Coronary artery (tissue), 2 donors: ENCODE data around the gene AURKB.
"Not testable (repeated sequence)": the region's sequence is repeated elsewhere in the genome, so short reads cannot be mapped to it uniquely, and the experiment has no call there.

Experiments
- DNase-seq: peaks from one replicate; pipeline ENCODE4 v3.0.0-alpha.2; 2017; ENCODE audit warnings: low spot score
- H3K27ac ChIP-seq, 2 donors: fragments of 200-600 bp; sonication (generic); one replicate each; pipeline ENCODE4 v1.5.1; 2016 to 2019
- H3K4me3 ChIP-seq: fragments of 200-600 bp; sonication (generic); 2 replicates; pipeline ENCODE4 v1.5.1; 2016; ENCODE audit warnings: mild to moderate bottlenecking, moderate library complexity
- TF ChIP-seq, protein P1 (sequence below): fragments of 200-600 bp; sonication (generic); IDR thresholded peaks from one replicate; pipeline ENCODE4 v1.5.1; 2019; ENCODE audit warnings: antibody characterized with exemption

AURKB gene

GRCh38 chr17:8224891-8225812 lies 14.8 kb upstream of the AURKB start:
- H3K27ac ChIP-seq: no peak overlapping the region
- no peak overlapping the region for H3K4me3 ChIP-seq
- TF ChIP-seq, protein P1, sequence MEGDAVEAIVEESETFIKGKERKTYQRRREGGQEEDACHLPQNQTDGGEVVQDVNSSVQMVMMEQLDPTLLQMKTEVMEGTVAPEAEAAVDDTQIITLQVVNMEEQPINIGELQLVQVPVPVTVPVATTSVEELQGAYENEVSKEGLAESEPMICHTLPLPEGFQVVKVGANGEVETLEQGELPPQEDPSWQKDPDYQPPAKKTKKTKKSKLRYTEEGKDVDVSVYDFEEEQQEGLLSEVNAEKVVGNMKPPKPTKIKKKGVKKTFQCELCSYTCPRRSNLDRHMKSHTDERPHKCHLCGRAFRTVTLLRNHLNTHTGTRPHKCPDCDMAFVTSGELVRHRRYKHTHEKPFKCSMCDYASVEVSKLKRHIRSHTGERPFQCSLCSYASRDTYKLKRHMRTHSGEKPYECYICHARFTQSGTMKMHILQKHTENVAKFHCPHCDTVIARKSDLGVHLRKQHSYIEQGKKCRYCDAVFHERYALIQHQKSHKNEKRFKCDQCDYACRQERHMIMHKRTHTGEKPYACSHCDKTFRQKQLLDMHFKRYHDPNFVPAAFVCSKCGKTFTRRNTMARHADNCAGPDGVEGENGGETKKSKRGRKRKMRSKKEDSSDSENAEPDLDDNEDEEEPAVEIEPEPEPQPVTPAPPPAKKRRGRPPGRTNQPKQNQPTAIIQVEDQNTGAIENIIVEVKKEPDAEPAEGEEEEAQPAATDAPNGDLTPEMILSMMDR: no peak
- DNase-seq: no peak

DNA sequence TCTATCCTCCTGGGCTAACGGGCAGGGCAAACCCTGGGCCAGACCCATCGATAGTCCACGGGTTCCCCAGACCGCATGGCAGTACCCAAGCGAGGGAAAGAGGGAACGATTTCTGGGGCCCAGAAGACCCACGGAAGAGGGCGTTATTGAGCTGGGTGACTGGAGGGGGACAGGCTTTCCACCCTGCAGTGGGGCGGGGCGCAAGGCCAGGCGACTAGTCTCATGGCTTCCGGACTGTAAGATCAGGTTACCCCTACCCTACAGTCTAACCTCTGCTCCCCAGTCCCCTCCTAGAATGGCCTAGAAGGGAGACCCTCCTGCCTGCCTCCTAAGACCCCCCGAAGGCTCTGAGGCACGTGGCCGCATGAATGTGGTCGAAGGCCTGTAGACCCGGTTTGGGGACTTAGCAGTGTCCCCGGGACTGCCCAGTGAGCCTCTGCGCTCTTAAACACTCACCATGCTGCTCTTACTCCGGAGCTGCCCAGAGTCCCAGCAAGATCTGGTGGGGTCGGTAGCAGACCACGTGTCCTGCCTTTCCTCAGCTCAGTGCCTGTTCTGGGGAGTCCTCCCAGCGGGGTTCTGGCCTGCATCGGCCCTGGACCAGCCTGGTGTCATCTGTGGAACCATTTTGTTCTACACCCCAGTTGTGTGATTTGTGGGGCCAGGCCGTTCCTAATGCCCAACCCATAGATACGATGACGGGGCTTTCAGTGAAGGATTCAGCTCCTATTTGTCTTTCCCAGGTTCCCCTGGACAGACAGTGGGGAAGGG lies 13.2 kb upstream of the AURKB start:
- no peak for DNase-seq
- H3K4me3 ChIP-seq: peak overlapping the region; percentile 76
- peak overlapping the region; percentile 86 to 94 for H3K27ac ChIP-seq
- TF ChIP-seq, protein P1: no peak

GRCh38 chr17:8222630-8223355 lies 12.4 kb upstream of the AURKB start:
- DNase-seq: peak; percentile 98
- H3K27ac ChIP-seq: peak overlapping the region; percentile 86 to 94
- TF ChIP-seq, protein P1: no peak
- H3K4me3 ChIP-seq: peak overlapping the region; percentile 76

- TF ChIP-seq, protein P1: no peak
- no peak for DNase-seq
- Histone ChIP-seq H3K4me3 (peak overlapping the region; percentile 76), H3K27ac (peak overlapping the region; percentile 86 to 94)
These were observed 11.9 kb upstream of the AURKB start for GRCh38 chr17:8222380-8222629.

DNA sequence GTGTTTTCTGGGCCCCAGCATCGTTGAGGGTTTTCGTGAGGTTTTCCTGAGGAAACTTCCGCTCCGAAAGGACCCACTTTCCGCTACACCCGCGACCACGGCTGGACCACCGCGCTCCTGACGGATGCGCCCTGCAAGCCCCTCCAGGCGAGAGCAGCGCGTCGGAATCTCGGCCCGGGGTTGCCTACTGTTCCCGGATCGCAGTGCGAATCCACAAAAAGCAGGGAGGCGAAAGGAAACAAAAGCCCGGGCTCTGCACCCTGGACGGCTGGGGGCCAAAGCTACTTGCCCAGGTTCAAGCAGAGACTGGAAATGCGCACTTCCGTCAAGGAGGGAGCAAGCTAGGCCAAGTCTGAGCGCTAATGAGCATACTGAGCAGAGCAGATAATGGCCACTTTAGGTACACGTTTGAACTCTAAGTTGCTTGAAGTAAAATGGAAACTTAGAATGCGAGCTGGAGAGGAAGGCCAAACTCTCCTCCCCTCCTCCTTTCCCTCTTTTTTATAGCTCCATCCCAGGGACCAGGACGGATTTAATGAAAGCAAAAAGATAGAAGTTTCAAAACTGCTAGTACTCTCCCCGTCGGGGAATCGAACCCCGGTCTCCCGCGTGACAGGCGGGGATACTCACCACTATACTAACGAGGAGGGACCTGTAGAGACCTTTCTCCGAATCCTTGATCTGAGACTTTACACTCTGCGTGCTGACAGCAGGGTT lies 11.4 kb upstream of the AURKB start:
- peak; percentile 91 for DNase-seq
- TF ChIP-seq, protein P1: no peak
- H3K27ac ChIP-seq: peak overlapping the region; percentile 86 to 94
- H3K4me3 ChIP-seq: peak overlapping the region; percentile 76

DNA sequence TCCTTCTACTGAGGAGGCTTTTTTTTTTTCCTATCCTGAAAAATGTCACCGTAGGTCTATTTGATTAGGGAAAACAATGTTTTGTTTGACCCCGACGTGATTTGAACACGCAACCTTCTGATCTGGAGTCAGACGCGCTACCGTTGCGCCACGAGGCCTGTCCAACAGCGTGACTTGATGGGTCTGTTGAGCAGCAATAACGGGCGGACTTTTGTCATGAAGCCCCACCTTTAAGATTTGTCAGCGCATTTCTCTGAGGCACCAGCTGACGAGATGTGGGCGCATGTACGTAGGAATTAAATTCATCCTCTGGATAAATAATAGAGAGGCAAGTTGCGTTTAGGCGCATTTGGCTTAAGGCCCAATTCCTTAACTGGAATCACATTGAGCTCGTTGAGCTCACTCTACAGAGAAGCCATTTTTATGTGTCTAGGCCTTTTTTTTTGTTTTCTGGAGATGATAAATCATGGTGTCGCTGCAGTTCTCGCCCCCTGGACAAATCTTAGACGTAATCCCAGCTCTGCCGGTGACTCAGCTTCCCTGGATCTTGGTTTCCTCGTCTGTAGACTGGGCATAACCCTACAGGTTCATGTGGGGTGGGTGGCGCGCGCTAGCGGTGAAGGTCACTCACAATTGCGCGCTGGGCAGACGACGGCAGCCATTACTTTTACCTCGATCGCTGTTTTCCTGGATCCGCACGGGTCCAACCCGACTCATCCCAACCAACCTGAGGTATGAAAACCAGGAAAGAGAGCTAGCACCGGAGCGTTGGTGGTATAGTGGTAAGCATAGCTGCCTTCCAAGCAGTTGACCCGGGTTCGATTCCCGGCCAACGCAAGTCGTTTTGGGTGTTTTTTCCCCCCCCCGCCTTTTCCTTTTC lies 10.6 kb upstream of the AURKB start:
- peak overlapping the region; percentile 76 for H3K4me3 ChIP-seq

GRCh38 chr17:8214000-8214399 lies 3.6 kb upstream of the AURKB start:
- not testable (repeated sequence) for H3K4me3 ChIP-seq, H3K27ac ChIP-seq, DNase-seq

More for the DNA sequence above, 10.6 kb upstream of the AURKB start:
- peak overlapping the region; percentile 86 to 94 for H3K27ac ChIP-seq
- TF ChIP-seq, protein P1: no peak
- DNase-seq: peak; percentile 93
